ENCODE data around the gene SEC24D.

Gene SEC24D

DNA sequence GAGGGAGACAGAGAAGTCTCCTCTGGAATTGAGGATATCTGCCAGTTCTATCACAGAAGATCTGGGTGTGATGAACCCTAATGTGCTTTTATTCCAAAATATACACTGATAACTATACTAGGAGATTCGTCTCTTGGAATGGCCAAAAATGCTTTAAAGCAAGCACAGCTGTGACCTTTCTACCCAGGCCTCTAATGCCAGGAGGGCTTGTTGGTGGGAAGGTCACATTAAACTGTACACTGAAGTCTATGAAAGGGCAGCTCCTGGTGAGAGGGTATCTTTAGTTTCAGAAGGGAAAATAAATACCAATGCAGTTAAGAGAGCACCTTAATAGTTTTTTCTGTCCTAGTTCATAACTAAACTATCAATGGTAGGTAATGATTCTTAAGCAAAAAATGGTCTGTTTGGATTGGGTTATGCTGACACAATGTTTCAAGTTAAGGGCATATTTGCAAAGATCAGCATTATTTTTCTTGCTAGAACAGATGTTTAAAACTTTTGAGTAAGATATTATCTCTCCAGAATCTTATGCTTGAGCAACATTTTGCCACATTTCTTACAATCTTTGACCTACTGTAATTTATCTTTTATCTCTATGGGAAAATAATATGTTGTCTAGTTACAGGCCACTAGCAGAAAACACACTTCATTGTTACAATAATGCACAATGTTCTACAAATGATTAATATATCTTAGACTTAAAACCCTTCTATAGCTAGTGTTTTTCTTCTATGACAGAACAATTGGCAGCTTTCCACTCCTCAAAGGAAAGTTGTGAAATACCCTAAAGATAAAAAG lies 59.6 kb downstream of the SEC24D start:
- no peak for TF ChIP-seq CTCF (IDR thresholded peaks at IDR 0.05; ENCODE audit: control insufficient read depth, insufficient read depth, low read depth, low read length, missing control alignments)
- DNase-seq (ENCODE audit: low read depth) = no peak
- H3K4me3 ChIP-seq (ENCODE audit: control insufficient read depth, low read depth, low read length) = no peak overlapping the region

GRCh38 chr4:118775405-118775804 lies 60.5 kb downstream of the SEC24D start:
- no peak overlapping the region for H3K4me3 ChIP-seq (ENCODE audit: control insufficient read depth, low read depth, low read length)
- TF ChIP-seq CTCF (IDR thresholded peaks at IDR 0.05; ENCODE audit: control insufficient read depth, insufficient read depth, low read depth, low read length, missing control alignments) = no peak
- no peak for DNase-seq (ENCODE audit: low read depth)

DNA sequence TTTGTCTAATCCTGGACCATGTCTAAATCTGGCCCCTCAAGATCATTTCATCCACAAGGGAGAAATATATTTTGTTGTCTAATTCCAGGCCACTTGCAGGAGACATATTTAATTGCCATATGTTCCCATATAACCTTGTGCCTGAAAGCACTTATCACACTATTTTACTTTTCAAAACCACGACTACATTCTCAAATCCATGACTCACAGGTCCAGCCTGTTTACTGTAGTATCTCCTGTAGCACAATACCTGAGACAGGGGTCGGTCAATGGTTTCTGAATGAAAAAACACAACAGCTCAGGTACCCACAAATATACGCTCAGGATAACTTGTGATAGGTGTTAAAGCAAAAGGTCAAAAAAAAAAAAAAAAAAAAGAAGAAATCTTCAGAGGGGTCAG lies 60.9 kb downstream of the SEC24D start:
- TF ChIP-seq CTCF (IDR thresholded peaks at IDR 0.05; ENCODE audit: control insufficient read depth, insufficient read depth, low read depth, low read length, missing control alignments) = no peak
- DNase-seq (ENCODE audit: low read depth) = no peak

GRCh38 chr4:118774321-118774720 lies 61.6 kb downstream of the SEC24D start:
- no peak overlapping the region for H3K4me3 ChIP-seq (ENCODE audit: control insufficient read depth, low read depth, low read length)
- DNase-seq (ENCODE audit: low read depth) = no peak
- no peak for TF ChIP-seq CTCF (IDR thresholded peaks at IDR 0.05; ENCODE audit: control insufficient read depth, insufficient read depth, low read depth, low read length, missing control alignments)

More for the DNA sequence above, 60.9 kb downstream of the SEC24D start:
- H3K4me3 ChIP-seq (ENCODE audit: control insufficient read depth, low read depth, low read length) = no peak overlapping the region

GRCh38 chr4:118773429-118773792 lies 62.5 kb downstream of the SEC24D start:
- no peak for TF ChIP-seq CTCF (IDR thresholded peaks at IDR 0.05; ENCODE audit: control insufficient read depth, insufficient read depth, low read depth, low read length, missing control alignments)
- DNase-seq (ENCODE audit: low read depth) = no peak
- no peak overlapping the region for H3K4me3 ChIP-seq (ENCODE audit: control insufficient read depth, low read depth, low read length)

GRCh38 chr4:118772767-118773428 lies 63.0 kb downstream of the SEC24D start:
- DNase-seq (ENCODE audit: low read depth) = no peak
- no peak overlapping the region for H3K4me3 ChIP-seq (ENCODE audit: control insufficient read depth, low read depth, low read length)
- no peak for TF ChIP-seq CTCF (IDR thresholded peaks at IDR 0.05; ENCODE audit: control insufficient read depth, insufficient read depth, low read depth, low read length, missing control alignments)
